Heart left ventricle (tissue), 13 donors: ENCODE results near the gene TSPAN11.

ENCODE experiments used
- CTCF ChIP-seq, 12 donors: fragments of 200-600 bp; sonication (generic) in 4 of 12; IDR thresholded peaks; one replicate each; pipeline versions ENCODE4 v1.5.0 to v1.8.0; 2018 to 2022; ENCODE audit warnings: antibody characterized with exemption in 12 of 12, mild to moderate bottlenecking in 5 of 12
- POLR2A ChIP-seq, 2 donors: fragments of 450-650 bp; IDR thresholded peaks; one replicate each; pipeline ENCODE4 v1.6.1; 2017; ENCODE audit warnings: antibody characterized with exemption in 2 of 2, mild to moderate bottlenecking in 2 of 2, moderate library complexity in 2 of 2
- donor health status: ischemic (EF 13 %, LVEDD 7.1; RV severe dilation, severe dysfunction).
- donor health status: DM: no; HTN: yes; CAD: no.
- donor health status: DM: no; HTN: no; CAD: no.
- donor health status: ischemic (EF 25% LVEDD 6.9; RV normal size, moderate dysfunction).
- donor health status: ischemic (EF 25% LVEDD 5.7; RV mildly dilated, moderate dysfunction).
- donor health status: ischemic (EF 35%, LVEDD 5.7; RV mildly dilated, moderate dysfunction).
- donor health status: nonischemic (EF 11% LVEDD 7.7; RV severe dilation, severe dysfunction).
- donor health status: DM: yes; HTN: yes; CAD: no.
- donor health status: PGD.
- donor health status: ischemic (EF 29% LVEDD 5.4; RV normal size, mild dysfunction).
- donor health status: nonischemic (EF 23%, LVEDD 6.1; RV moderate dilation, normal function).

GRCh38 chr12:30942486-30942885 lies 15.9 kb downstream of the TSPAN11 start:
- TF ChIP-seq POLR2A (IDR thresholded peaks at IDR 0.05) (no peak), CTCF (IDR thresholded peaks at IDR 0.05) (no peak)
